Smooth muscle cell (in vitro differentiated cells): Measurements from ENCODE around the gene ZNF778. TPM values are rescaled to one million over a fixed set of nuclear protein-coding genes. Genes with fewer than 3 reads are reported as not detected.

ENCODE experiments used
- DNase-seq: peaks from one replicate; lab custom pipeline; 2025; ENCODE audit not compliant: unreplicated experiment; lab: John Stamatoyannopoulos, UW
- H2AFZ ChIP-seq: fragments of 200-600 bp; sonication (generic); 2 replicates; pipeline ENCODE4 v1.6.0; 2016; ENCODE audit warnings: antibody characterized with exemption, low read depth, mild to moderate bottlenecking
- H3F3A ChIP-seq: fragments of 200-600 bp; sonication (generic); 2 replicates; pipeline ENCODE4 v1.6.0; 2017; ENCODE audit warnings: antibody characterized with exemption, low read depth
- H3K27ac ChIP-seq: fragments of 200-600 bp; sonication (generic); 2 replicates; pipeline ENCODE4 v1.5.1; 2016; ENCODE audit warnings: low read depth, mild to moderate bottlenecking
- H3K27me3 ChIP-seq: fragments of 200-600 bp; sonication (generic); 2 replicates; pipeline ENCODE4 v1.6.1; 2016; ENCODE audit warnings: low read depth, mild to moderate bottlenecking
- H3K36me3 ChIP-seq: fragments of 200-600 bp; sonication (generic); 2 replicates; pipeline ENCODE4 v1.5.1; 2016; ENCODE audit warnings: low read depth
- H3K4me1 ChIP-seq: fragments of 200-600 bp; sonication (generic); 2 replicates; pipeline ENCODE4 v1.5.1; 2016; ENCODE audit warnings: low read depth
- H3K4me2 ChIP-seq: fragments of 200-600 bp; sonication (generic); 2 replicates; pipeline ENCODE4 v1.6.0; 2016; ENCODE audit warnings: mild to moderate bottlenecking
- H3K4me3 ChIP-seq: fragments of 200-600 bp; sonication (generic); 2 replicates; pipeline ENCODE4 v1.5.1; 2016; ENCODE audit warnings: mild to moderate bottlenecking
- H3K79me2 ChIP-seq: fragments of 200-600 bp; sonication (generic); 2 replicates; pipeline ENCODE4 v1.6.0; 2016; ENCODE audit warnings: low read depth, mild to moderate bottlenecking
- H3K9ac ChIP-seq: fragments of 200-600 bp; sonication (generic); 2 replicates; pipeline ENCODE4 v1.6.0; 2016; ENCODE audit warnings: low read depth
- H3K9me3 ChIP-seq: fragments of 200-600 bp; sonication (generic); replicated peaks from 2 replicates; pipeline ENCODE4 v1.5.1; 2016; ENCODE audit warnings: low read depth
- H4K20me1 ChIP-seq: fragments of 200-600 bp; sonication (generic); 2 replicates; pipeline ENCODE4 v1.6.0; 2016; ENCODE audit warnings: low read depth
- CTCF ChIP-seq: fragments of 200-600 bp; sonication (generic); IDR thresholded peaks from 2 replicates; pipeline ENCODE4 v1.5.1; 2017; ENCODE audit warnings: borderline replicate concordance, mild to moderate bottlenecking, antibody characterized with exemption; ENCODE audit not compliant: insufficient read depth, poor library complexity, severe bottlenecking
- WGBS: methylation state at CpG from one replicate; pipeline ENCODE4 v1.1.7; 2016; ENCODE audit warnings: low lambda C conversion rate; 5-methylcytosine and 5-hydroxymethylcytosine counted together
- polyA plus RNA-seq: library from polyadenylated mRNA; unstranded; fragments of >200 nt; fragmentation: Nextera tagmentation; extraction: Ambion mirVana; gene quantifications from 2 replicates; pipeline ENCODE4 v1.2.1, GENCODE V29; 2016
- total RNA-seq: library from RNA; depleted of rRNA; stranded (reverse); fragments of >200 nt; gene quantifications from 2 replicates; pipeline ENCODE4 v1.2.3, GENCODE V29; 2014

The ZNF778 gene
- total and polyA plus RNA-seq, 2 experiments from 2014 or later = 3.0 to 6.2 TPM

GRCh38 chr16:89277049-89277448, 59.5 kb downstream of the ZNF778 start:
- Histone ChIP-seq H3K4me2 (no peak overlapping the region), H2AFZ (no peak overlapping the region), H3K9me3 (no peaks in the 10 kb centered on the region), H3K27ac (no peak overlapping the region), H3K36me3 (no peaks in the 10 kb centered on the region), H3K4me3 (no peak overlapping the region), H3K4me1 (no peaks in the 10 kb centered on the region), H4K20me1 (peaks cover 45% of the 10 kb centered on the region), H3K27me3 (no peaks in the 10 kb centered on the region), H3K9ac (no peak overlapping the region), H3F3A (no peaks in the 10 kb centered on the region), H3K79me2 (no peaks in the 10 kb centered on the region)
- DNase-seq = no peak
- 98% methylated on average over 9 of the region's 9 CpGs for WGBS
- TF ChIP-seq CTCF = no peak

GRCh38 chr16:89277641-89278341, 60.3 kb downstream of the ZNF778 start:
- H3K27me3 ChIP-seq = no peaks in the 10 kb centered on the region
- no peaks in the 10 kb centered on the region for H3F3A ChIP-seq
- no peak overlapping the region for H3K27ac ChIP-seq
- no peaks in the 10 kb centered on the region for H3K9me3 ChIP-seq
- H3K4me1 ChIP-seq = no peaks in the 10 kb centered on the region
- no peak overlapping the region for H3K4me3 ChIP-seq
- H3K36me3 ChIP-seq = no peaks in the 10 kb centered on the region
- H3K9ac ChIP-seq = no peak overlapping the region
- no peak overlapping the region for H3K4me2 ChIP-seq
- WGBS = 93% methylated on average over 33 of the region's 33 CpGs
- TF ChIP-seq CTCF = no peak
- H2AFZ ChIP-seq = no peak overlapping the region
- H4K20me1 ChIP-seq = peaks cover 40% of the 10 kb centered on the region
- no peaks in the 10 kb centered on the region for H3K79me2 ChIP-seq
- no peak for DNase-seq

DNA sequence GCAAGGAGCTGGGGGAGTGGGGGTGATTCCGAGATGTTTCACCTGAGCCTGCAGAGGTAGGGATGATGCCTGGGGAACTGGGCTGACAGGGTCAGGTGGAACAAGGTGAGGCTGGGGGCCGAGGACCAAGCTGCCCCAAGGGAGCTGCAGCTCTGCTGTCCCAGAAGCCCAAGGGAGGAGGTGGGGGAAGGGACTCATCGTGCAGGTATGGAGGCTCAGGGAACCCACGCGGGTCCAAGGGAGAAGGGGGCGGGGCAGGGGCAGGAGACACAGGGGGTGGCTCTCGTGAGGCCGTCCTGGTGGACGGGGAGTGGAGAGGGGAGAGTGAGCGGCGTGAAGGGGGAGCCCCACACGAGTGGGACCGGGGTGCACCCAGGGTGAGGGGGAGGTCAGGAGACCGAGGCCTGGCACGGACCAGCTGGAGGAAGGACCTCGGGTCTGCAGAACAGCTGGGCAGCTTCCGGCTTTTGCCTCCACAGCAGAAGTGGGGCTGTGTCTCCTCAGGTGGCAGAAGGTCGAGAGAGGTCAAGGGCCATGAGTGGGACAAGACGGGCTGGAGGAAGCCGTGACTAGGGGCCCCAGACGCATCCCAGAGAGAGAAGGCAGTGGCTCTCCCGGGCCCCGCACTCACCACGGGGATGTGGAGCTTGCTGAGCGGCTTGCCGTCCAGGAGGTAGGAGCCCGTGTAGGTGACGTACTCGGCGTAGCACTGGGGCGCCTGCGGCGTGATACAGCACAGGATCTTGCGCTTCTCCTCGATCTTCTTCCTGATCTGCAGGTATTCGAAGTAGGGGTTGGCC, 61.1 kb downstream of the ZNF778 start:
- H3K79me2 ChIP-seq = no peaks in the 10 kb centered on the region
- no peaks in the 10 kb centered on the region for H3K27me3 ChIP-seq
- DNase-seq = no peak
- no peaks in the 10 kb centered on the region for H3K4me1 ChIP-seq
- H3K4me3 ChIP-seq = no peak overlapping the region
- no peak overlapping the region for H3K27ac ChIP-seq
- no peak for TF ChIP-seq CTCF
- no peaks in the 10 kb centered on the region for H3K9me3 ChIP-seq
- no peak overlapping the region for H3K4me2 ChIP-seq
- H3K36me3 ChIP-seq = no peaks in the 10 kb centered on the region
- no peak overlapping the region for H2AFZ ChIP-seq
- 98% methylated on average over 29 of the region's 36 CpGs for WGBS
- no peaks in the 10 kb centered on the region for H3F3A ChIP-seq
- H3K9ac ChIP-seq = no peak overlapping the region
- peaks cover 38% of the 10 kb centered on the region for H4K20me1 ChIP-seq
